Measurements from ENCODE around the gene PCBP1.
"Not testable (repeated sequence)": the region's sequence is repeated elsewhere in the genome, so short reads cannot be mapped to it uniquely, and the experiment has no call there.

Gene PCBP1

DNA sequence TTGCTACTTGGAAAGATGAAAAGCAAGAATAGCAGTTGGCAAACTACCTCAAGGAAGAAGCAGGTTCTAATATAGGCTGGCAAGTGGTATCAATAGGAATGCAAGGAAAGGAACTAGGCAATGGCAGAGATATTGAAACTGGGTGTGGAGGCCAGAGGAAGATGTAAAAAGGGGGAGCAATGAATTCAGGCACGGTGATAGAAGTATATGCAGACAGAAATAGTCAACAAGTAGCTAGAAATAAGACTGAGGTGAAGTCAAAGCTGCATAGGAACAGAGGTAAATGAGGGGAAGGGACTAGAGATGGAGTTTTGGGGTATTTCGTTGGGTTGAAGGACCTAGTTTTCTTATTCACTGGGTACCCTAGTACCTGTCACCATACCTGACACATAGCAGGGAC lies 4.1 kb downstream of the PCBP1 start:
- TF ChIP-seq MYC (IDR thresholded peaks at IDR 0.05; ENCODE audit: low read depth, low read length), result no peak
- TF ChIP-seq, protein P1, sequence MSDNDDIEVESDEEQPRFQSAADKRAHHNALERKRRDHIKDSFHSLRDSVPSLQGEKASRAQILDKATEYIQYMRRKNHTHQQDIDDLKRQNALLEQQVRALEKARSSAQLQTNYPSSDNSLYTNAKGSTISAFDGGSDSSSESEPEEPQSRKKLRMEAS (IDR thresholded peaks at IDR 0.05; ENCODE audit: low read depth, low read length), result no peak
- TF ChIP-seq POLR2A (IDR thresholded peaks at IDR 0.05; ENCODE audit: extremely low read depth, insufficient read length), result no peak
- TF ChIP-seq CTCF (IDR thresholded peaks at IDR 0.05; ENCODE audit: low read depth, low read length), result no peak
- no peak overlapping the region for H3K4me3 ChIP-seq (ENCODE audit: low read depth, low read length)
- DNase-seq (ENCODE audit: low read depth), result no peak

GRCh38 chr2:70091816-70092215 lies 4.5 kb downstream of the PCBP1 start:
- DNase-seq (ENCODE audit: low read depth), result peak; percentile 56
- TF ChIP-seq, protein P1 (IDR thresholded peaks at IDR 0.05; ENCODE audit: low read depth, low read length), result no peak
- no peak for TF ChIP-seq POLR2A (IDR thresholded peaks at IDR 0.05; ENCODE audit: extremely low read depth, insufficient read length)
- TF ChIP-seq CTCF (IDR thresholded peaks at IDR 0.05; ENCODE audit: low read depth, low read length), result no peak
- TF ChIP-seq MYC (IDR thresholded peaks at IDR 0.05; ENCODE audit: low read depth, low read length), result no peak
- H3K4me3 ChIP-seq (ENCODE audit: low read depth, low read length), result no peak overlapping the region

DNA sequence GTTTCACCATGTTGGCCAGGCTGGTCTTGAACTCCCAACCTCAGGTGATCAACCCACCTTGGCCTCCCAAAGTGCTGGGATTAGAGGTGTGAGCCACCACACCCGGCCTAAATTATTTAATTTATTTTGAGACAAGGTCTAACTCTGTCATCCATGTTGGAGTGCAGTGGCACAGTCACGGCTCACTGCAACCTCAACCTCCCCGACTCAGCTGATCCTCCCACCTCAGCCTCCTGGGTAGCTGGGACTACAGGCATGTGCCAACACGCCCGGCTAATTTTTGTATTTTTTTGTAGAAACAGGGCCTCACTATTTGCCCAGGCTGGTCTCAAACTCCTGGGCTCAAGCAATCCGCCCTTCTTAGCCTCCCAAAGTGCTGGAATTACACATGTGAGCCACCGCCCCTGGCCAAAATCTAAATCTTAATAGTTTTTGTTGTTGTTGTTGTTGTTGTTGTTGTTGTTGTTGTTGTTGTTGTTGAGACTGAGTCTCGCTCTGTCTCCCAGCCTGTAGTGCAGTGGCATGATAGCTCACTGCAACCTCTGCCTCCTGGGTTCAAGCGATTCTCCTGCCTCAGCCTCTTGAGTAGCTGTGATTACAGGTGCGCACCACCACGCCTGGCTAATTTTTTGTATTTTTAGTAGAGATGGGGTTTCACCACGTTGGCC lies 5.4 kb downstream of the PCBP1 start:
- not testable (repeated sequence) for DNase-seq (ENCODE audit: low read depth); H3K4me3 ChIP-seq (ENCODE audit: low read depth, low read length)

GRCh38 chr2:70094171-70094977 lies 7.1 kb downstream of the PCBP1 start:
- H3K4me3 ChIP-seq (ENCODE audit: low read depth, low read length), result peak overlapping the region; percentile 22
- DNase-seq (ENCODE audit: low read depth), result peak; percentile 47

DNA sequence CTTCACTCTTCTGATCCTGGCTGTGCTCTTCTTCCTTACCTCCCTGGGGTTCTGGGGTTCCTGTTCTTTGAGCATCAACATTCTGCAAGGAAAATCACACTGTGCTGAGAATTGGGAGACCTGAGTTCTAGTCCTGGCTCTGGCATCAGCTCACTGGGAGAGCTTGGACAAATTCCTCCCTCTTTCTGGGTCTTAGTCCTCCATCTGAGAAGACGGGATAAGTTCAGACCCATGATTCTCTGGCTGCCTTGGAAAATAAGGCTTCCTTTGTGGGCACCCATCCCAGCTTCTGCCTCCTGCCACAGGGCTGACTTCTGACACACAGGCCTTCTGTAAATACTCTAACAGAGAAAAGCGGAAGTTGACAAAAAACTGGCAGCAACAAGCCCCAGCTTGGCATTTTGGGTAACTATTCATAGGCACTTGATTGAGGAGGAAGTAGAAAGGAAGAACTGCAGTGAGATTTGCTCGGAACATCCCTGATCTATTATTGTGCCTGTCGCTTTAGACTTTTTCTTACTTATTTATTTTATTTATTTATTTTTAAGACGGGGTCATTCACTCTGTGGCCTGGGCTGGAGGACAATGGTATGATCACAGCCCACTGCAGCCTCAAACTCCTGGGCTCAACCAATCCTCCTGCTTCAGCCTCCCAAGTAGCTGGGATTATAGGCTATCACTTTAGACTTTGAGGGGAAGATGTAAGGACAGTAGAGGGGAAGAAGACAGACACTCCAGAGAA lies 7.9 kb downstream of the PCBP1 start:
- peak overlapping the region; percentile 12 for H3K4me3 ChIP-seq (ENCODE audit: low read depth, low read length)
- TF ChIP-seq CTCF (IDR thresholded peaks at IDR 0.05; ENCODE audit: low read depth, low read length), result no peak
- peak; percentile 52 for TF ChIP-seq POLR2A (IDR thresholded peaks at IDR 0.05; ENCODE audit: extremely low read depth, insufficient read length)
- no peak for TF ChIP-seq MYC (IDR thresholded peaks at IDR 0.05; ENCODE audit: low read depth, low read length)
- TF ChIP-seq, protein P1 (IDR thresholded peaks at IDR 0.05; ENCODE audit: low read depth, low read length), result no peak
- peak; percentile 96 for DNase-seq (ENCODE audit: low read depth)

More at GRCh38 chr2:70094171-70094977, 7.1 kb downstream of the PCBP1 start:
- TF ChIP-seq POLR2A (IDR thresholded peaks at IDR 0.05; ENCODE audit: extremely low read depth, insufficient read length) (no peak), CTCF (IDR thresholded peaks at IDR 0.05; ENCODE audit: low read depth, low read length) (peak; percentile 7)

Data from NB4 (cell line).